GM18517 (cell line): ENCODE data around the gene EIF4G1.

ENCODE experiments used
- ATAC-seq: cut with Tn5 transposase; IDR thresholded peaks from one replicate; pipeline ENCODE4 v1.9.1; 2021; ENCODE audit warnings: mild to moderate bottlenecking, moderate library complexity; ENCODE audit not compliant: unreplicated experiment

Gene EIF4G1

GRCh38 chr3:184381261-184382224, 67.1 kb downstream of the EIF4G1 start:
- ATAC-seq, result no peak

- ATAC-seq, result no peak
These were observed 68.1 kb downstream of the EIF4G1 start for GRCh38 chr3:184382326-184383032.

- ATAC-seq, result no peak
These were observed 68.8 kb downstream of the EIF4G1 start for GRCh38 chr3:184383033-184383740.

GRCh38 chr3:184384342-184384741, 69.9 kb downstream of the EIF4G1 start:
- no peak for ATAC-seq
